H9 (cell line): ENCODE results near the gene HAGHL. TPM values are rescaled to one million over a fixed set of nuclear protein-coding genes. Genes with fewer than 3 reads are reported as not detected.

Experiments
- DNase-seq: peaks from one replicate; pipeline ENCODE4 v3.0.0-alpha.2; 2017
- H2AFZ ChIP-seq: one replicate; pipeline ENCODE4 v1.6.1; 2013; ENCODE audit warnings: mild to moderate bottlenecking, low read length, control low read depth, moderate library complexity
- H2AK5ac ChIP-seq: 2 replicates; pipeline ENCODE4 v1.6.1; 2013; ENCODE audit warnings: low read length, control low read depth, mixed read lengths; ENCODE audit not compliant: insufficient read length
- H2BK120ac ChIP-seq: one replicate; pipeline ENCODE4 v1.6.1; 2013; ENCODE audit warnings: low read depth, mild to moderate bottlenecking, low read length, control low read depth, inconsistent platforms; ENCODE audit not compliant: poor library complexity, severe bottlenecking
- H2BK12ac ChIP-seq: 2 replicates; pipeline ENCODE4 v1.6.1; 2013; ENCODE audit warnings: low read length, control low read depth, mixed read lengths, low read depth; ENCODE audit not compliant: insufficient read length
- H2BK15ac ChIP-seq: 2 replicates; pipeline ENCODE4 v1.6.1; 2013; ENCODE audit warnings: low read depth, low read length, control low read depth
- H2BK20ac ChIP-seq: one replicate; pipeline ENCODE4 v1.6.1; 2013; ENCODE audit warnings: low read depth, mild to moderate bottlenecking, low read length, control low read depth, inconsistent platforms; ENCODE audit not compliant: poor library complexity, severe bottlenecking
- H2BK5ac ChIP-seq: 2 replicates; pipeline ENCODE4 v1.6.1; 2013; ENCODE audit warnings: low read length, control low read depth, mixed read lengths; ENCODE audit not compliant: insufficient read length
- H3K14ac ChIP-seq: 2 replicates; pipeline ENCODE4 v1.6.1; 2013; ENCODE audit warnings: low read length, control low read depth; ENCODE audit not compliant: insufficient read depth
- H3K18ac ChIP-seq: 2 replicates; pipeline ENCODE4 v1.6.1; 2013; ENCODE audit warnings: low read depth, mild to moderate bottlenecking, mixed read lengths, low read length, control low read depth; ENCODE audit not compliant: insufficient read length
- H3K23ac ChIP-seq: 2 replicates; pipeline ENCODE4 v1.6.1; 2013; ENCODE audit warnings: low read length, control low read depth, mixed read lengths, low read depth; ENCODE audit not compliant: insufficient read length
- H3K23me2 ChIP-seq: 2 replicates; pipeline ENCODE4 v1.6.1; 2013; ENCODE audit warnings: low read depth, mild to moderate bottlenecking, mixed read lengths, low read length, control low read depth; ENCODE audit not compliant: insufficient read length, poor library complexity, severe bottlenecking
- H3K27ac ChIP-seq: 2 replicates; pipeline ENCODE4 v1.5.1; 2013; ENCODE audit warnings: low read length, control low read depth, mixed read lengths, low read depth; ENCODE audit not compliant: insufficient read length
- H3K27me3 ChIP-seq: 2 replicates; pipeline ENCODE4 v1.6.1; 2013; ENCODE audit warnings: low read length, control low read depth, inconsistent platforms; ENCODE audit not compliant: insufficient read depth
- H3K4ac ChIP-seq: 2 replicates; pipeline ENCODE4 v1.6.1; 2013; ENCODE audit warnings: low read depth, mild to moderate bottlenecking, control low read depth, inconsistent platforms, low read length, moderate library complexity
- H3K4me1 ChIP-seq: 2 replicates; pipeline ENCODE4 v1.6.1; 2013; ENCODE audit warnings: low read length, control low read depth, inconsistent platforms; ENCODE audit not compliant: insufficient read depth
- H3K4me2 ChIP-seq: 2 replicates; pipeline ENCODE4 v1.6.1; 2013; ENCODE audit warnings: low read length, control low read depth, mixed read lengths; ENCODE audit not compliant: insufficient read length, insufficient read depth
- H3K56ac ChIP-seq: 2 replicates; pipeline ENCODE4 v1.6.1; 2013; ENCODE audit warnings: low read depth, mild to moderate bottlenecking, mixed read lengths, low read length, control low read depth; ENCODE audit not compliant: insufficient read length
- H3K79me1 ChIP-seq: 2 replicates; pipeline ENCODE4 v1.6.1; 2013; ENCODE audit warnings: low read depth, mild to moderate bottlenecking, moderate library complexity, low read length, control low read depth, inconsistent platforms; ENCODE audit not compliant: insufficient read depth, poor library complexity, severe bottlenecking
- H3K79me2 ChIP-seq: 2 replicates; pipeline ENCODE4 v1.6.1; 2013; ENCODE audit warnings: low read length, control low read depth, inconsistent platforms; ENCODE audit not compliant: insufficient read depth
- H3K9ac ChIP-seq: 2 replicates; pipeline ENCODE4 v1.6.1; 2013; ENCODE audit warnings: low read length, control low read depth, mixed read lengths; ENCODE audit not compliant: insufficient read length; ENCODE audit errors: extremely low read depth
- H3K9me3 ChIP-seq: one replicate; pipeline ENCODE4 v1.6.1; 2013; ENCODE audit warnings: low read depth, low read length, inconsistent platforms; ENCODE audit not compliant: control insufficient read depth
- H3T11ph ChIP-seq: one replicate; pipeline ENCODE4 v1.6.1; 2013; ENCODE audit warnings: mild to moderate bottlenecking, low read length, control low read depth, inconsistent platforms
- H4K20me1 ChIP-seq: one replicate; pipeline ENCODE4 v1.6.1; 2013; ENCODE audit not compliant: control insufficient read depth, insufficient read length, insufficient read depth
- H4K5ac ChIP-seq: 2 replicates; pipeline ENCODE4 v1.6.1; 2013; ENCODE audit warnings: low read depth, mild to moderate bottlenecking, mixed read lengths, low read length, control low read depth; ENCODE audit not compliant: insufficient read length
- H4K8ac ChIP-seq: replicated peaks from 2 replicates; pipeline ENCODE4 v1.6.1; 2013; ENCODE audit warnings: low read length, control low read depth, mixed read lengths, low read depth; ENCODE audit not compliant: insufficient read length
- H4K91ac ChIP-seq: 2 replicates; pipeline ENCODE4 v1.6.1; 2013; ENCODE audit warnings: low read depth, mild to moderate bottlenecking, moderate library complexity, mixed read lengths, low read length, control low read depth; ENCODE audit not compliant: insufficient read length
- H3K27ac Mint-ChIP-seq, 3 experiments: 2 replicates in 2 of 3; 3 replicates in 1 of 3; pipeline ENCODE4 v1.8.0; 2020 to 2021; ENCODE audit warnings: mixed read lengths in 3 of 3, mild to moderate bottlenecking in 1 of 3, moderate library complexity in 1 of 3
- H3K27me3 Mint-ChIP-seq: 2 replicates; pipeline ENCODE4 v1.8.0; 2021; ENCODE audit warnings: low read depth, mild to moderate bottlenecking, moderate library complexity, mixed read lengths
- H3K36me3 Mint-ChIP-seq, 3 experiments: 2 replicates in 2 of 3; 3 replicates in 1 of 3; pipeline ENCODE4 v1.8.0; 2020 to 2021; ENCODE audit warnings: low read depth in 3 of 3, mixed read lengths in 3 of 3; ENCODE audit not compliant: insufficient read depth in 1 of 3
- H3K4me1 Mint-ChIP-seq, 2 experiments: 2 replicates each; pipeline ENCODE4 v1.8.0; 2020; ENCODE audit warnings: mixed read lengths in 2 of 2
- H3K4me3 Mint-ChIP-seq, 2 experiments: 2 replicates in 1 of 2; 3 replicates in 1 of 2; pipeline ENCODE4 v1.8.0; 2020 to 2021; ENCODE audit warnings: mild to moderate bottlenecking in 2 of 2, mixed read lengths in 2 of 2, moderate library complexity in 1 of 2
- H3K9me3 Mint-ChIP-seq, 2 experiments: 2 replicates in 1 of 2; 3 replicates in 1 of 2; pipeline ENCODE4 v1.8.0; 2020; ENCODE audit warnings: mild to moderate bottlenecking in 2 of 2, mixed read lengths in 2 of 2, moderate library complexity in 1 of 2
- CTCF ChIP-seq: fragments of 200-600 bp; sonication (generic); conservative IDR thresholded peaks from 3 replicates; pipeline ENCODE4 v1.8.0; 2021; ENCODE audit warnings: antibody characterized with exemption, mild to moderate bottlenecking
- WGBS: extraction: QIAGEN DNeasy Blood & Tissue Kit; methylation state at CpG from one replicate; pipeline ENCODE4 v1.1.7; 2013; ENCODE audit warnings: missing lambda C conversion rate, low lambda C conversion rate, mixed read lengths; ENCODE audit not compliant: insufficient read length; ENCODE audit errors: extremely low coverage; 5-methylcytosine and 5-hydroxymethylcytosine counted together
- total RNA-seq: library from RNA; stranded (reverse); gene quantifications from 2 replicates; pipeline ENCODE4 v1.2.1, GENCODE V29; 2021

HAGHL gene
- total RNA-seq, 1 experiment from 2014 or later, result 25.2 TPM

GRCh38 chr16:692356-693108 lies 34.4 kb upstream of the HAGHL start:
- Histone ChIP-seq H3K18ac (no peak overlapping the region), H3K9ac (no peak overlapping the region), H2BK5ac (no peak overlapping the region), H3K4me1 (no peaks in the 10 kb centered on the region), H3K27ac (no peak overlapping the region), H4K20me1 (no peaks in the 10 kb centered on the region), H3K4ac (no peak overlapping the region), H3K4me2 (no peak overlapping the region), H4K5ac (no peak overlapping the region), H3K14ac (no peak overlapping the region), H2BK15ac (no peak overlapping the region), H3K27me3 (peaks cover 11% of the 10 kb centered on the region; the same call in 1 of the 2 replicates), H2AFZ (no peak overlapping the region), H3K79me1 (no peaks in the 10 kb centered on the region), H3K56ac (no peak overlapping the region), H2AK5ac (no peak overlapping the region), H4K91ac (no peak overlapping the region), H4K8ac (no peak overlapping the region), H3T11ph (no peak overlapping the region), H3K23me2 (peaks cover 27% of the 10 kb centered on the region), H3K23ac (no peak overlapping the region), H3K9me3 (no peaks in the 10 kb centered on the region), H3K79me2 (no peaks in the 10 kb centered on the region), H2BK120ac (no peak overlapping the region), H2BK12ac (no peak overlapping the region), H2BK20ac (no peak overlapping the region)
- H3K27me3 Mint-ChIP-seq, result peaks cover 63% of the 10 kb centered on the region
- peak overlapping the region in 1 of 2 experiments; percentile 30; a peak in 2 of 5 replicates for H3K4me3 Mint-ChIP-seq
- peaks cover 0 to 16% of the 10 kb centered on the region in 2 experiments; a peak in 3 of 4 replicates for H3K4me1 Mint-ChIP-seq
- TF ChIP-seq CTCF, result no peak
- no CpG with 5 or more reads among the region's 10 CpGs for WGBS
- no peak overlapping the region for H3K27ac Mint-ChIP-seq
- no peaks in the 10 kb centered on the region; a peak in 1 of 5 replicates for H3K9me3 Mint-ChIP-seq
- DNase-seq, result no peak
- peaks cover 0 to 3% (median 2%) of the 10 kb centered on the region in 3 experiments; a peak in 2 of 7 replicates for H3K36me3 Mint-ChIP-seq
